HepG2 (cell line): ENCODE data around the gene PSMD5. TPM values are rescaled to one million over a fixed set of nuclear protein-coding genes. Genes with fewer than 3 reads are reported as not detected.

Source experiments
- MAZ ChIP-seq, 2 experiments: sonication (generic) in 1 of 2; formaldehyde crosslinking in 1 of 2; IDR thresholded peaks; 2 replicates each; pipeline versions ENCODE4 v1.5.0 to v1.6.1; 2012 to 2020; ENCODE audit warnings: low read depth in 2 of 2, mild to moderate bottlenecking in 2 of 2, borderline replicate concordance in 1 of 2, improper control_type of control experiment in 1 of 2, low read length in 1 of 2, missing genetic modification reagents in 1 of 2, moderate library complexity in 1 of 2
- NFE2L2 ChIP-seq: fragments of 150-350 bp; IDR thresholded peaks from 2 replicates; pipeline ENCODE4 v1.6.1; 2014; ENCODE audit warnings: low read length
- PAF1 ChIP-seq: IDR thresholded peaks from 2 replicates; pipeline ENCODE4 v1.6.1; 2016; ENCODE audit warnings: missing genetic modification reagents, missing compliant biosample characterization
- PTBP1 ChIP-seq: fragments of 200-400 bp; formaldehyde crosslinking; IDR thresholded peaks from 2 replicates; pipeline ENCODE4 v1.6.1; 2018; ENCODE audit warnings: low read length, low read depth; ENCODE audit not compliant: poor library complexity, severe bottlenecking
- SMYD3 ChIP-seq: sonication (generic); formaldehyde crosslinking; IDR thresholded peaks from 2 replicates; pipeline ENCODE4 v1.8.1; 2023; ENCODE audit warnings: mild to moderate bottlenecking, missing genetic modification reagents
- SP5 ChIP-seq: IDR thresholded peaks from 2 replicates; pipeline ENCODE4 v1.6.1; 2016; ENCODE audit warnings: low read depth, borderline replicate concordance
- ZNF382 ChIP-seq: sonication (generic); formaldehyde crosslinking; IDR thresholded peaks from 2 replicates; pipeline ENCODE4 v1.5.0; 2020; ENCODE audit warnings: missing genetic modification reagents, mild to moderate bottlenecking, borderline replicate concordance
- ZNF510 ChIP-seq: sonication (generic); formaldehyde crosslinking; IDR thresholded peaks from 2 replicates; pipeline ENCODE4 v1.4.0; 2020; ENCODE audit warnings: low read depth, mild to moderate bottlenecking, missing genetic modification reagents
- ZSCAN20 ChIP-seq: sonication (generic); formaldehyde crosslinking; IDR thresholded peaks from 2 replicates; pipeline ENCODE4 v1.4.0; 2020; ENCODE audit warnings: missing genetic modification reagents, mild to moderate bottlenecking, borderline replicate concordance
- polyA plus RNA-seq, 8 experiments: library from polyadenylated mRNA; depleted of rRNA in 3 of 8; stranded (reverse) in 7 of 8; unstranded in 1 of 8; fragments of >200 nt; fragmentation: Illumina TruSeq in 4 of 8; extraction: Trizol in 4 of 8; gene quantifications; 2 replicates each; pipeline versions ENCODE4 v1.2.1 to v1.2.3, GENCODE V29; 2011 to 2016; ENCODE audit warnings: low read depth in 4 of 8, missing spikeins in 1 of 8, mixed read lengths in 1 of 8; ENCODE audit not compliant: insufficient read depth in 1 of 8
- total RNA-seq, 5 experiments: library from RNA; depleted of rRNA; stranded (reverse); fragments of >200 nt; fragmentation: Illumina TruSeq; extraction: Trizol; gene quantifications; 2 replicates each; pipeline ENCODE4 v1.2.3, GENCODE V29; 2016; ENCODE audit warnings: low read depth in 1 of 5
- TF ChIP-seq, protein P1 (sequence below): sonication (generic); formaldehyde crosslinking; IDR thresholded peaks from 2 replicates; pipeline ENCODE4 v1.5.0; 2020; ENCODE audit warnings: mild to moderate bottlenecking, missing genetic modification reagents
- TF ChIP-seq, protein P2 (sequence below): sonication (generic); formaldehyde crosslinking; IDR thresholded peaks from 2 replicates; pipeline ENCODE4 v1.4.0; 2020; ENCODE audit warnings: missing genetic modification reagents, borderline replicate concordance
- TF ChIP-seq, protein P3 (sequence below): sonication (generic); formaldehyde crosslinking; IDR thresholded peaks from 2 replicates; pipeline ENCODE4 v1.5.0; 2020; ENCODE audit warnings: missing genetic modification reagents
- TF ChIP-seq, protein P4 (sequence below): sonication (generic); formaldehyde crosslinking; IDR thresholded peaks from 2 replicates; pipeline ENCODE4 v1.8.1; 2023; ENCODE audit warnings: mild to moderate bottlenecking, missing genetic modification reagents, borderline replicate concordance
- TF ChIP-seq, protein P5 (sequence below): sonication (generic); formaldehyde crosslinking; IDR thresholded peaks from 2 replicates; pipeline ENCODE4 v1.5.0; 2020; ENCODE audit warnings: mild to moderate bottlenecking, missing genetic modification reagents, borderline replicate concordance
- TF ChIP-seq, protein P6 (sequence below): sonication (generic); formaldehyde crosslinking; IDR thresholded peaks from 2 replicates; pipeline ENCODE4 v1.8.0; 2022; ENCODE audit warnings: low read depth, missing genetic modification reagents

Gene PSMD5
- total and polyA plus RNA-seq, 2 of the 13 experiments (the other 11 are each of a cell fraction or from before 2014, with no cell fraction given): 12.7 to 18.1 TPM

DNA sequence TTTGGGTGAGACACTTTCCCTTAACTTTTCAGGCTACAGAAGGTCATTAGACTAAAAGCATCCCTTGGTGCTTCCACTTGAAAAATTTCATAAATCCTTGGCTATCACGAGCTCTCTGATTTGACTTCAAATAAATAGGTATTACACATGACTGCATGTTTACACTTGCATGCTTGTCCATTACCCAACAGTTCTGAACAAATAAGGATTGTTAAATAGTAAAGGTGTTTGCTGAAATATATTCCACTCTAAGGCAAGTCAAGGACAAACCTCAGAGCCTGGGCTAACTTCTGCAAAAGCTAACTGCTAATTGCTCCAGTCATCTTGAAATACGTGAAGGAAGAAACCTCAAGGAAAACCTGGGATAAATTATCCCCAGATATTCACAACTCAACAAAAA is 64.0 kb downstream of the PSMD5 start (continued):
- TF ChIP-seq ZSCAN20 (CRISPR knock-in tag) (no peak), SMYD3 (CRISPR knock-in tag) (no peak), MAZ (IDR thresholded peaks at IDR 0.05; ENCODE audit: borderline replicate concordance, low read depth, low read length) (no peak), MAZ (CRISPR knock-in tag; IDR thresholded peaks at IDR 0.05; ENCODE audit: low read depth) (no peak), SP5 (CRISPR knock-in tag) (0 out of 2 replicates have a peak, but pooled peaks have one; percentile 35), PAF1 (no peak), ZNF382 (CRISPR knock-in tag) (no peak), ZNF510 (CRISPR knock-in tag) (0 out of 2 replicates have a peak, but pooled peaks have one; percentile 39), PTBP1 (no peak), NFE2L2 (no peak)
- TF ChIP-seq, protein P1, sequence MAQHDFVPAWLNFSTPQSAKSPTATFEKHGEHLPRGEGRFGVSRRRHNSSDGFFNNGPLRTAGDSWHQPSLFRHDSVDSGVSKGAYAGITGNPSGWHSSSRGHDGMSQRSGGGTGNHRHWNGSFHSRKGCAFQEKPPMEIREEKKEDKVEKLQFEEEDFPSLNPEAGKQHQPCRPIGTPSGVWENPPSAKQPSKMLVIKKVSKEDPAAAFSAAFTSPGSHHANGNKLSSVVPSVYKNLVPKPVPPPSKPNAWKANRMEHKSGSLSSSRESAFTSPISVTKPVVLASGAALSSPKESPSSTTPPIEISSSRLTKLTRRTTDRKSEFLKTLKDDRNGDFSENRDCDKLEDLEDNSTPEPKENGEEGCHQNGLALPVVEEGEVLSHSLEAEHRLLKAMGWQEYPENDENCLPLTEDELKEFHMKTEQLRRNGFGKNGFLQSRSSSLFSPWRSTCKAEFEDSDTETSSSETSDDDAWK (CRISPR knock-in tag): no peak
- TF ChIP-seq, protein P2, sequence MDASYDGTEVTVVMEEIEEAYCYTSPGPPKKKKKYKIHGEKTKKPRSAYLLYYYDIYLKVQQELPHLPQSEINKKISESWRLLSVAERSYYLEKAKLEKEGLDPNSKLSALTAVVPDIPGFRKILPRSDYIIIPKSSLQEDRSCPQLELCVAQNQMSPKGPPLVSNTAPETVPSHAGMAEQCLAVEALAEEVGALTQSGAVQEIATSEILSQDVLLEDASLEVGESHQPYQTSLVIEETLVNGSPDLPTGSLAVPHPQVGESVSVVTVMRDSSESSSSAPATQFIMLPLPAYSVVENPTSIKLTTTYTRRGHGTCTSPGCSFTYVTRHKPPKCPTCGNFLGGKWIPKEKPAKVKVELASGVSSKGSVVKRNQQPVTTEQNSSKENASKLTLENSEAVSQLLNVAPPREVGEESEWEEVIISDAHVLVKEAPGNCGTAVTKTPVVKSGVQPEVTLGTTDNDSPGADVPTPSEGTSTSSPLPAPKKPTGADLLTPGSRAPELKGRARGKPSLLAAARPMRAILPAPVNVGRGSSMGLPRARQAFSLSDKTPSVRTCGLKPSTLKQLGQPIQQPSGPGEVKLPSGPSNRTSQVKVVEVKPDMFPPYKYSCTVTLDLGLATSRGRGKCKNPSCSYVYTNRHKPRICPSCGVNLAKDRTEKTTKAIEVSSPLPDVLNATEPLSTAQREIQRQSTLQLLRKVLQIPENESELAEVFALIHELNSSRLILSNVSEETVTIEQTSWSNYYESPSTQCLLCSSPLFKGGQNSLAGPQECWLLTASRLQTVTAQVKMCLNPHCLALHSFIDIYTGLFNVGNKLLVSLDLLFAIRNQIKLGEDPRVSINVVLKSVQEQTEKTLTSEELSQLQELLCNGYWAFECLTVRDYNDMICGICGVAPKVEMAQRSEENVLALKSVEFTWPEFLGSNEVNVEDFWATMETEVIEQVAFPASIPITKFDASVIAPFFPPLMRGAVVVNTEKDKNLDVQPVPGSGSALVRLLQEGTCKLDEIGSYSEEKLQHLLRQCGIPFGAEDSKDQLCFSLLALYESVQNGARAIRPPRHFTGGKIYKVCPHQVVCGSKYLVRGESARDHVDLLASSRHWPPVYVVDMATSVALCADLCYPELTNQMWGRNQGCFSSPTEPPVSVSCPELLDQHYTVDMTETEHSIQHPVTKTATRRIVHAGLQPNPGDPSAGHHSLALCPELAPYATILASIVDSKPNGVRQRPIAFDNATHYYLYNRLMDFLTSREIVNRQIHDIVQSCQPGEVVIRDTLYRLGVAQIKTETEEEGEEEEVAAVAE (CRISPR knock-in tag): peak; percentile 64; the same call in 1 of the 2 replicates
- TF ChIP-seq, protein P3, sequence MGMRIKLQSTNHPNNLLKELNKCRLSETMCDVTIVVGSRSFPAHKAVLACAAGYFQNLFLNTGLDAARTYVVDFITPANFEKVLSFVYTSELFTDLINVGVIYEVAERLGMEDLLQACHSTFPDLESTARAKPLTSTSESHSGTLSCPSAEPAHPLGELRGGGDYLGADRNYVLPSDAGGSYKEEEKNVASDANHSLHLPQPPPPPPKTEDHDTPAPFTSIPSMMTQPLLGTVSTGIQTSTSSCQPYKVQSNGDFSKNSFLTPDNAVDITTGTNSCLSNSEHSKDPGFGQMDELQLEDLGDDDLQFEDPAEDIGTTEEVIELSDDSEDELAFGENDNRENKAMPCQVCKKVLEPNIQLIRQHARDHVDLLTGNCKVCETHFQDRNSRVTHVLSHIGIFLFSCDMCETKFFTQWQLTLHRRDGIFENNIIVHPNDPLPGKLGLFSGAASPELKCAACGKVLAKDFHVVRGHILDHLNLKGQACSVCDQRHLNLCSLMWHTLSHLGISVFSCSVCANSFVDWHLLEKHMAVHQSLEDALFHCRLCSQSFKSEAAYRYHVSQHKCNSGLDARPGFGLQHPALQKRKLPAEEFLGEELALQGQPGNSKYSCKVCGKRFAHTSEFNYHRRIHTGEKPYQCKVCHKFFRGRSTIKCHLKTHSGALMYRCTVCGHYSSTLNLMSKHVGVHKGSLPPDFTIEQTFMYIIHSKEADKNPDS (CRISPR knock-in tag): no peak
- TF ChIP-seq, protein P4, sequence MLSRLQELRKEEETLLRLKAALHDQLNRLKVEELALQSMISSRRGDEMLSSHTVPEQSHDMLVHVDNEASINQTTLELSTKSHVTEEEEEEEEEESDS (CRISPR knock-in tag): no peak
- TF ChIP-seq, protein P5, sequence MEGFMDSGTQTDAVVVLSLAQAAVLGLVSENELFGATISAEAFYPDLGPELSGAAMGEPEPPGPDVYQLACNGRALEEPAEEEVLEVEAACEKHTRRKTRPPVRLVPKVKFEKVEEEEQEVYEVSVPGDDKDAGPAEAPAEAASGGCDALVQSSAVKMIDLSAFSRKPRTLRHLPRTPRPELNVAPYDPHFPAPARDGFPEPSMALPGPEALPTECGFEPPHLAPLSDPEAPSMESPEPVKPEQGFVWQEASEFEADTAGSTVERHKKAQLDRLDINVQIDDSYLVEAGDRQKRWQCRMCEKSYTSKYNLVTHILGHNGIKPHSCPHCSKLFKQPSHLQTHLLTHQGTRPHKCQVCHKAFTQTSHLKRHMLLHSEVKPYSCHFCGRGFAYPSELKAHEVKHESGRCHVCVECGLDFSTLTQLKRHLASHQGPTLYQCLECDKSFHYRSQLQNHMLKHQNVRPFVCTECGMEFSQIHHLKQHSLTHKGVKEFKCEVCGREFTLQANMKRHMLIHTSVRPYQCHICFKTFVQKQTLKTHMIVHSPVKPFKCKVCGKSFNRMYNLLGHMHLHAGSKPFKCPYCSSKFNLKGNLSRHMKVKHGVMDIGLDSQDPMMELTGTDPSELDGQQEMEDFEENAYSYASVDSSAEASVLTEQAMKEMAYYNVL (CRISPR knock-in tag): no peak
- TF ChIP-seq, protein P6, sequence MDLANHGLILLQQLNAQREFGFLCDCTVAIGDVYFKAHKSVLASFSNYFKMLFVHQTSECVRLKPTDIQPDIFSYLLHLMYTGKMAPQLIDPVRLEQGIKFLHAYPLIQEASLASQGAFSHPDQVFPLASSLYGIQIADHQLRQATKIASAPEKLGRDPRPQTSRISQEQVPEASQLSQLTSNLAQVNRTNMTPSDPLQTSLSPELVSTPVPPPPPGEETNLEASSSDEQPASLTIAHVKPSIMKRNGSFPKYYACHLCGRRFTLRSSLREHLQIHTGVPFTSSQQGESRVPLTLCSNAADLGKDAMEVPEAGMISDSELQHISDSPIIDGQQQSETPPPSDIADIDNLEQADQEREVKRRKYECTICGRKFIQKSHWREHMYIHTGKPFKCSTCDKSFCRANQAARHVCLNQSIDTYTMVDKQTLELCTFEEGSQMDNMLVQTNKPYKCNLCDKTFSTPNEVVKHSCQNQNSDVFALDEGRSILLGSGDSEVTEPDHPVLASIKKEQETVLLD (CRISPR knock-in tag): no peak
